Prostate gland (tissue), 2 donors: Measurements from ENCODE around the gene INHBC. TPM values are rescaled to one million over a fixed set of nuclear protein-coding genes. Genes with fewer than 3 reads are reported as not detected.

Source experiments
- DNase-seq: peaks from one replicate; pipeline ENCODE4 v3.0.0-alpha.2; 2019; ENCODE audit warnings: low spot score
- H3K27ac ChIP-seq, 2 donors: fragments of 200-600 bp; sonication (generic); 2 replicates each; pipeline ENCODE4 v1.5.1; 2017 to 2019
- H3K27me3 ChIP-seq: fragments of 200-600 bp; sonication (generic); replicated peaks from 2 replicates; pipeline ENCODE4 v1.5.1; 2019; ENCODE audit not compliant: insufficient read depth
- H3K36me3 ChIP-seq, 2 donors: fragments of 200-600 bp; sonication (generic); 1 replicate in 1 of 2; 2 replicates in 1 of 2; pipeline versions ENCODE4 v1.5.1 to v1.8.1; 2017 to 2019
- H3K4me1 ChIP-seq: fragments of 200-600 bp; sonication (generic); replicated peaks from 2 replicates; pipeline ENCODE4 v1.5.1; 2019
- H3K4me3 ChIP-seq, 2 donors: fragments of 200-600 bp; sonication (generic); 2 replicates each; pipeline ENCODE4 v1.5.1; 2017 to 2019
- H3K9me3 ChIP-seq: fragments of 200-600 bp; sonication (generic); 2 replicates; pipeline ENCODE4 v1.5.1; 2017
- CTCF ChIP-seq, 4 experiments: fragments of 200-600 bp in 2 of 4; fragments of 450-650 bp in 2 of 4; sonication (generic) in 2 of 4; IDR thresholded peaks; 1 replicate in 3 of 4; 2 replicates in 1 of 4; pipeline ENCODE4 v1.5.1; 2016 to 2019; ENCODE audit warnings: antibody characterized with exemption in 4 of 4, mild to moderate bottlenecking in 2 of 4, moderate library complexity in 2 of 4
- POLR2A ChIP-seq: fragments of 450-650 bp; IDR thresholded peaks from one replicate; pipeline ENCODE4 v1.6.1; 2016; ENCODE audit warnings: antibody characterized with exemption, mild to moderate bottlenecking
- POLR2AphosphoS5 ChIP-seq: sonication (generic); formaldehyde crosslinking; IDR thresholded peaks from one replicate; pipeline ENCODE4 v1.6.1; 2017; ENCODE audit warnings: antibody characterized with exemption
- WGBS: methylation state at CpG from one replicate; pipeline ENCODE4 v1.1.5; 2018; 5-methylcytosine and 5-hydroxymethylcytosine counted together
- intact Hi-C: fragments of 100-400 bp; cut with DNase I; formaldehyde crosslinking; loops from one replicate; pipeline ENCODE4 v1.14.2; 2022
- total RNA-seq, 2 donors: library from RNA; depleted of rRNA; stranded (reverse); fragments of >200 nt; gene quantifications; one replicate each; pipeline ENCODE4 v1.1.0, GENCODE V29; 2016

The INHBC gene
- total RNA-seq, 2 donors from 2014 or later, result 0.46 to 0.57 TPM

GRCh38 chr12:57458665-57459054 lies 24.1 kb downstream of the INHBC start:
- intact Hi-C loops, result no loop called here
- Histone ChIP-seq H3K4me3 (peak overlapping the region; percentile 55 to 60), H3K27ac (peak overlapping the region; percentile 82 to 86), H3K27me3 (no peaks in the 10 kb centered on the region), H3K4me1 (peaks cover 9% of the 10 kb centered on the region), H3K36me3 (no peaks in the 10 kb centered on the region), H3K9me3 (no peaks in the 10 kb centered on the region)
- 25% methylated on average over 3 of the region's 3 CpGs for WGBS
- TF ChIP-seq POLR2A (no peak), CTCF (IDR thresholded peaks at IDR 0.05) (no peak), POLR2AphosphoS5 (no peak)
- DNase-seq, result no peak

GRCh38 chr12:57459055-57459749 lies 24.6 kb downstream of the INHBC start:
- WGBS, result 0% methylated on average over 24 of the region's 24 CpGs
- peaks cover 9% of the 10 kb centered on the region for H3K4me1 ChIP-seq
- peak overlapping the region; percentile 55 to 60 for H3K4me3 ChIP-seq
- no peaks in the 10 kb centered on the region for H3K9me3 ChIP-seq
- peak; percentile 92 for DNase-seq
- H3K27me3 ChIP-seq, result no peaks in the 10 kb centered on the region
- peak; percentile 92 to 99 (median 96) for TF ChIP-seq CTCF (IDR thresholded peaks at IDR 0.05)
- peak; percentile 38 for TF ChIP-seq POLR2A
- TF ChIP-seq POLR2AphosphoS5, result peak; percentile 71
- intact Hi-C loops, result no loop called here
- H3K27ac ChIP-seq, result peak overlapping the region; percentile 82 to 86
- no peaks in the 10 kb centered on the region for H3K36me3 ChIP-seq

- TF ChIP-seq POLR2A (no peak), CTCF (IDR thresholded peaks at IDR 0.05) (no peak), POLR2AphosphoS5 (no peak)
- H3K9me3 ChIP-seq, result no peaks in the 10 kb centered on the region
- WGBS, result under 1% methylated on average over 35 of the region's 36 CpGs
- intact Hi-C loops, result loop anchor here (10.0 kb wide), 1 partner anchor 165 kb away; no protein-coding TSS in a partner anchor
- DNase-seq, result no peak
- H3K27ac ChIP-seq, result peak within 1 kb of the TSS; percentile 82 to 86
- H3K27me3 ChIP-seq, result no peaks in the 10 kb centered on the region
- peak within 1 kb of the TSS; percentile 55 to 60 for H3K4me3 ChIP-seq
- no peaks in the 10 kb centered on the region for H3K36me3 ChIP-seq
- H3K4me1 ChIP-seq, result peaks cover 9% of the 10 kb centered on the region
These were observed 25.3 kb downstream of the INHBC start, which contains the start of gene GLI1 for GRCh38 chr12:57459750-57460467. GLI1 (plus strand) TSS chr12:57459785; CDS start chr12:57463692, 3,907 bp downstream.

GRCh38 chr12:57460468-57460784 lies 25.8 kb downstream of the INHBC start:
- intact Hi-C loops, result loop anchor here (10.0 kb wide), 1 partner anchor 164 kb away; no protein-coding TSS in a partner anchor
- TF ChIP-seq POLR2A (no peak), POLR2AphosphoS5 (no peak), CTCF (IDR thresholded peaks at IDR 0.05) (no peak)
- Histone ChIP-seq H3K9me3 (no peaks in the 10 kb centered on the region), H3K4me3 (peak overlapping the region; percentile 55 to 60), H3K4me1 (peaks cover 9% of the 10 kb centered on the region), H3K36me3 (no peaks in the 10 kb centered on the region), H3K27ac (peak overlapping the region; percentile 82 to 86), H3K27me3 (no peaks in the 10 kb centered on the region)
- WGBS, result 3% methylated on average over 5 of the region's 6 CpGs
- no peak for DNase-seq
